ENCODE results near the gene MAST4.

The MAST4 gene

DNA sequence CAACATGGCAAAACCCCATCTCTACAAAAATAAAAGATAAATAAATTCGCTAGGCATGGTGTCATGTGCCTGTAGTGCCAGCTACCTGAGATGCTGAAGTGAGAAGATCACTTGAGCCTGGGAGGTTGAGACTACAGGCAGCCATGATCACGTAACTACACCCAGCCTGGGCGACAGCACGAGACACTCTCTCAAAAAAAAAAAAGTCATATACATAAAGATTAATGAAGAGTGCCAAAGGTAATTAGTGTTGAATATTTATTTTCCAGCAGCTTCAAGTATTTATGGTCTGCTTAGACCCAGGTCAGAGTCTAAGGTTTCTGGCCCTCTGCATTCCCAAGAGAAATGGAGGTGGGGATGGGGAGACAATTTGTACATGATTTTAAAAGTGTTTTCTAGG lies 432.7 kb downstream of the MAST4 start:
- DNase-seq = no peak

DNA sequence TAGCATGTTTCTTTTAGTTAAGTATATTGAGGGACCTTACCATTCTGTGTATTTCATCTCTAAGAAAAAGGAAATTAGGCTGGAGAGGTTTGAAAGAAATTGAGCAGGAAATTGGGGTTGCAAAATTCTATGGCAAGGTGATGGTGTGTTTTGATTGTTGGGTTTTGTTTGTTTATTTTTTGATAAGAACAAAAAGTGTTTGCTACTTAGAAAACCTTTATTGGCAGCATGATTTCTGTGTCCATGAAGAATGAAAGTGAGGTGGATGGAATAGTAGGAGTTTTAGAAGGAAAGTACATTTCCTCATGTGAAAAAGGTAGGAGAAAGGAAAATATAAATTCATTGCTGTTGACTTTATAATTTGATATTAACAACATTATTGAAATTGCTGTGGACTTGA lies 433.3 kb downstream of the MAST4 start:
- no peak for DNase-seq

- DNase-seq = no peak
These were observed 434.3 kb downstream of the MAST4 start for GRCh38 chr5:67030289-67031056.

GRCh38 chr5:67031057-67031443 lies 434.9 kb downstream of the MAST4 start:
- no peak for DNase-seq

- DNase-seq = no peak
These were observed 435.5 kb downstream of the MAST4 start for GRCh38 chr5:67031692-67032091.

DNA sequence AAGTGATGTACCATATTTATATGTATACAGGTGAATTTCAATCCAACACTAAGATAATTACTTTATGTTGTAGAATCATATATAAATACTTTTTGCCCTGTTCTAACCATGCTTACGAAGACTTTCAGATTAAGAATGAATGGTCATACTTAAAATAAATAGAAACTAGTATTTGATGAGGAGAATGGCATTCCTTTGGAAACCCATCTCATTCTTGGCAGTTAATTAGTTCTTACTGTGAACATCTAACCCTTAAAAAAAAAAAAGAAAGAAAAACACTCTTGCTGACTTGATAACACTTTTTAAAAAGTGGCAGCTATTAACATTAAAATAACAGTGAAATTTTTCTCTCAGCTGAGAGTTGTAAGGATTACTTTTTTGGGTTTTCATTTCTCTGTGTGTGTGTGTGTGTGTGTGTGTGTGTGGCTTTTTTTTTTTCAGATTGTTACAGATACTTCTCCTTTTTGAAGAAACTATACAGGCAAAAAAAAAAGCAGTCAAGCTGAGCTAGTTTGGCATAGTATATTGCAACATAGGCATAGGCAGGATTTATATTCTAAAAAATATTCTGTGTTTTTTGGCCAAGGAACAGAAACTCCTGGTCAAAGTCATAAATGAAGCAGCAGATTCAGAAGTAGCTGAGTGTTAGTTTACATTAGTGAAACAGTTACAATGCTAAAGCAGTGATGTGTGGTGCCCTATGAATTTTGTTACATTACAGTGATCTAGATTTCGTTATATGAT lies 436.9 kb downstream of the MAST4 start:
- no peak for DNase-seq

DNA sequence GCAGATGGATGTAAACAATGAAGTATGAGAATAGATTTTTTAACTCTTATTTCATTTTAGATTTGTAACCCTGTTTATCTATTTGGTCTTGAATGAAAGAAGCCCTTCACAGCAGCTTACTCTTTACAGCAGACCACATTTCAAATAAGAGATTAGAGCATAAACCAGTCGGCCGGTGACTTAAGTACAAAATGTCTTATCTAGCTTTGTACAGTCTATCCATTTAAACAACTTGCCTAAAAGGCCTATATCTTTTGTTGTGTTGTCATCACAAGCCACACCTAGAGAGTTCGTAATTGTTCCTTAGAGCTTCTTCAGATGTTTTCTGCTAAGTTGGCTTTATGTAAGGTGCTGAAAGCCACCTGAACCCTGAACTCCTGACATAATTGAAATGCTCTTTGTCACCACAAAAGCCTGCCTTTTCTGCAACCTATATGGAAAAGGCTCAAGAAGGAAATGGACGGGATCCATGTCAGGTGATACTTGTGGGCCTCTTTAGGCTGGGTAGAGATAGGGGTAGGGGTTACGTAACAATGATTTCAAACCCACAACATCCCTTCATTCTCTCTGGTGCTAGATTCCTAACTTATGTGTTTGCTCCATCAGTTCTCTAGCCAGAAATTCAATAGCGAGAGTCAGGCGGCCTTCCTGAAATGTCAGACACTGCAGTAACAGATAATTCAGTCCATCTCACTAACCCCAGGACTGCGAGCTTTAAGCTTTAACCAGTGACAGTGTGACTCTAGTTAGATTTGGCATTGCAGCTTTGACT lies 437.9 kb downstream of the MAST4 start:
- no peak for DNase-seq

DNA sequence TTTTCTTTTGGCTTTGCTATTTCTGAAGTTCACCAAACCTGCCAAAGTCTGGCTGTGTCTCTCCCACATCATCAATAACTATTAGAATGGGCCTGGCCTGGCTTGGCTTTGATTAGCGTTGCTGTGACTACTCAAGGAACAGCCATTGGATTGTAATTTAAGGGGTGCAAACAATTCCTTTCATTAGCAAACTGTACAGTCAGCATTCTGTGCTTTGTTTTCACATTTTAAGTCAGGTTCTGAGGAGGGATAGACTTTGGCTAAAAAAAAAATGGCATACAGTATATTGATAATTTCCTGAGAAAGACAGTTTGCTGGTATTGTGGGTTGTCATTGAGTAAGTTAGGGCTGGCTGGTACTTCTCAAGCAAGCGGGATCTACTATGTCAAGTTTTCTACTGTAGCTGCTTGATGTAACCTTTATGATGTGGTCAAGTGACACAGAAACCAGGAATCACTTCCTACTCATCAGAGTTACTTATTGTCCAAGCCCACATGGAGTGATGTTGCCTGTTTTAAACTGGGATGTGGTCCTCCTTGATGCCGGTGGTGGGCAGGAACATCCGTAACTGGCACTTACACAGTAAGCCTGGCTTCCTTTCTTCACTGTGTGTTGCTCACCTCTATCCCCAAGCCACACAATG lies 439.0 kb downstream of the MAST4 start:
- no peak for DNase-seq

GRCh38 chr5:67037171-67037570 lies 441.0 kb downstream of the MAST4 start:
- DNase-seq = no peak

DNA sequence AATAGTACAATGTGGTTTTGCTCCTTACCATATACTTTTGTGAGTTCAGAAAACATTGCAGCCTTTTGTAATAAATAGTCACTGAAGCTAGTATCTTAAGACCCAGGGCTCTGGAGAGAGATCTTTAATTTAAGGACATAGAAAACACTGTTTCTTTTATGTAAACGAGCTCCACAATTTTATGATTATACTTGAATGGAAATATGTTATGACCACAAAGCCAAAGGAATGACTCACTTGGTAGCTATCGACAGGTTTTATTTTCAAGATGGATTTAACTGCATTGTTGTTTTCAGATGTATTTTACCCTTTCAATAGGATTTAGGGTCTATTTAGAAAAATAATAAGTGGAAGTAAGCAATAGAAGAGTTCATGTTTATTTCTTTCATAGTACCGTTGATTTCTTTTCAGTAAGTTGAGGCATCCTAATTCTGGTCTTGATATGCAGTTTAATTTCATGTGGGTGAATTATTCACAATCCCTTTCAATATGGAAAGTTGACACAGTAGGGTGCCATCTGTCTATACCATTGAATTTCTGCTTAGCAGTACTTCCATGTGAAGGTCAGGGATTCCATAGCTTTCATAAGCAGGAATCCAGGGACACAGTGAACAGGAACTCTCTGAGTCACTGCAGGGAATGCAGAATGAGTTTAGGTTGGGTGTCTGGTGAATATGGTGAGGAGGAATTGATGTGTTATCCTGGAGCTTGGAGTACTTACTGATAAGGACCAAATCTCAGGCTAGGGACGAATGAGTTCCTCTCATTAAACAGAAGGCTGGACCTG lies 442.8 kb downstream of the MAST4 start:
- no peak for DNase-seq

GRCh38 chr5:67042176-67043003 lies 446.2 kb downstream of the MAST4 start:
- no peak for DNase-seq

- no peak for DNase-seq
These were observed 447.8 kb downstream of the MAST4 start for GRCh38 chr5:67043796-67044511.

- DNase-seq = no peak
These were observed 449.9 kb downstream of the MAST4 start for GRCh38 chr5:67045816-67046740.

DNA sequence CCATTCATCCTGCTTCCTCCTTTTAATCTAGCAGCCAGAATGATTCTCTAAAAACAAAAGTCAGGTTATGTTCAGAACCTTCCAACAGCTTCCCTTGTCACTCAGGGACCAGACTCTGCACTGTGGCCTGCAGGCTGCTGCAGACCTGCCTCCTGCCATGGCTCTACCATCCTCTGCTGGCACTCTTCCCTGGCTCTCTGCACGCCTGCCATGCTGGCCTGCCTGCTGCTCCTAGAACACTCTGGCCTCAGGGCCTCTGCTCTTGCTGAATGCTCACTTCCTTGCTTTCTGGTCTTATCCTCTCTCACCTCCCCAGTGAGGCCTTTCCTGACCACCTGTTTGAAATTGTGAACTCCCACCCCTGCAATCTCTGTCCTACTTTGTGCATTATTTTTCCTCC lies 451.0 kb downstream of the MAST4 start:
- DNase-seq = no peak

DNA sequence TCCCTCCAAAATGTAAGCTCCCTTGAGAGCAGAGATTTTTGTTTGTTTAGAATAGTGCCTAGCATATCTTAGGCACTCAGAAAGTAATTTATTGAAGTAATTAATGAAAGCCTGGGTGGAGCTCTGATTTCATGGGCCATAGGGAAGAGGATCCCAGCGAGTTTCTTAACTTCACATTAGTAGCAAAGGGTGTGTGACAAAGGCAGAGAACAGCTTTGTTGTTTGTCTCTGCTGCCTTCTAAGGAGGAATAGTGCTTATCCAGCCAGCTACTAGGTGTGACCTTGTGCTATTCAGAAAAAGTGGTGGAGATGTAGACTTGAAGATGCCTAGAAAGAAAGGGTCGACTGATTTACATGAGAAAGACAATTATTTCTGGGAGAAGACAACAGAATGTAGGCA lies 451.4 kb downstream of the MAST4 start:
- DNase-seq = no peak

- no peak for DNase-seq
These were observed 453.9 kb downstream of the MAST4 start for GRCh38 chr5:67050125-67050524.

- DNase-seq = no peak
These were observed 454.4 kb downstream of the MAST4 start for GRCh38 chr5:67050635-67051034.

DNA sequence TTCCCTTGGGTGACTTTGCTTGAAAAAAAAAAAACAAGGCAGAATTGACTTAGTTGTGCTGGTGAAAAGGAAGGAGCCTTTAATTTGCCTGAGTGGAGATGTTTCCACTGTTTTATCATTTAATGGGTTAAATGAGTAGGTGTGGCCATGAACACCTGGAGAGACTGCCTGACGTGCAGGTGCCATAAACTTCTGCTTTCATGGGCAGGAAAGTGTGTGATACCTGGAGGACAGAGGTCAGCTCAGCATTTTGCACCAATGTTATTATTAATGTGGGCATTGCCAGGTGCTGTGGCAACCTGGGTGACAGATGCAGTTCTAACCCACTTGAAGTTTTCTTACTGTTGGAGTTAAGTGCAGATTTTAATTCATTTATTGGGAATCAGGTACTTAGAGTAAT lies 455.0 kb downstream of the MAST4 start:
- DNase-seq = no peak

GRCh38 chr5:67052034-67052433 lies 455.8 kb downstream of the MAST4 start:
- no peak for DNase-seq

GRCh38 chr5:67053229-67053628 lies 457.0 kb downstream of the MAST4 start:
- no peak for DNase-seq

All from NK-92 treated with Interleukin-12 subunit alpha and Interleukin-12 subunit beta, amount 100 ng/mL, for 24 hours (cell line).